Type B pancreatic cell (in vitro differentiated cells): ENCODE data around the gene PLXNA2. TPM values are rescaled to one million over a fixed set of nuclear protein-coding genes. Genes with fewer than 3 reads are reported as not detected.

Source experiments
- DNase-seq: peaks from one replicate; pipeline ENCODE4 v3.0.0; 2021; ENCODE audit warnings: mixed read lengths; ENCODE audit not compliant: unreplicated experiment; ENCODE audit errors: extremely low spot score
- H3K27ac Mint-ChIP-seq: 2 replicates; pipeline ENCODE4 v1.8.0; 2021; ENCODE audit warnings: mild to moderate bottlenecking, mixed read lengths
- H3K27me3 Mint-ChIP-seq: 2 replicates; pipeline ENCODE4 v1.8.0; 2021; ENCODE audit warnings: mixed read lengths
- H3K36me3 Mint-ChIP-seq: 2 replicates; pipeline ENCODE4 v1.8.0; 2021; ENCODE audit warnings: mixed read lengths
- H3K4me1 Mint-ChIP-seq: one replicate; pipeline ENCODE4 v1.8.0; 2021; ENCODE audit warnings: mixed read lengths; ENCODE audit not compliant: unreplicated experiment
- H3K4me3 Mint-ChIP-seq: 2 replicates; pipeline ENCODE4 v1.8.0; 2021; ENCODE audit warnings: mild to moderate bottlenecking, mixed read lengths
- H3K9me3 Mint-ChIP-seq: 2 replicates; pipeline ENCODE4 v1.8.0; 2021; ENCODE audit warnings: mixed read lengths
- CTCF ChIP-seq: fragments of 200-600 bp; sonication (generic); conservative IDR thresholded peaks from 2 replicates; pipeline ENCODE4 v1.5.0; 2021; ENCODE audit warnings: antibody characterized with exemption, mild to moderate bottlenecking
- total RNA-seq: library from RNA; stranded (reverse); gene quantifications from 2 replicates; pipeline ENCODE4 v1.2.1, GENCODE V29; 2021; ENCODE audit warnings: low replicate concordance

The PLXNA2 gene
- total RNA-seq, 1 donor from 2014 or later: 80.1 TPM

GRCh38 chr1:208145167-208145566 is 99.0 kb downstream of the PLXNA2 start:
- no peak for TF ChIP-seq CTCF
- Mint-ChIP-seq H3K27me3 (no peaks in the 10 kb centered on the region), H3K4me3 (no peak overlapping the region), H3K4me1 (peaks cover 51% of the 10 kb centered on the region), H3K27ac (no peak overlapping the region), H3K36me3 (peaks cover 15% of the 10 kb centered on the region), H3K9me3 (no peaks in the 10 kb centered on the region)
- DNase-seq: no peak

GRCh38 chr1:208142590-208143382 is 101.4 kb downstream of the PLXNA2 start:
- peaks cover 19% of the 10 kb centered on the region for H3K36me3 Mint-ChIP-seq
- peak overlapping the region; percentile 71 for H3K27ac Mint-ChIP-seq
- H3K4me1 Mint-ChIP-seq: peaks cover 53% of the 10 kb centered on the region
- peak overlapping the region; percentile 50 for H3K4me3 Mint-ChIP-seq
- no peak for DNase-seq
- no peaks in the 10 kb centered on the region for H3K27me3 Mint-ChIP-seq
- H3K9me3 Mint-ChIP-seq: no peaks in the 10 kb centered on the region
- TF ChIP-seq CTCF: no peak

GRCh38 chr1:208141610-208142192 is 102.5 kb downstream of the PLXNA2 start:
- Mint-ChIP-seq H3K4me1 (peaks cover 63% of the 10 kb centered on the region), H3K4me3 (peak overlapping the region; percentile 62), H3K27me3 (no peaks in the 10 kb centered on the region), H3K27ac (peak overlapping the region; percentile 71), H3K36me3 (peaks cover 22% of the 10 kb centered on the region), H3K9me3 (no peaks in the 10 kb centered on the region)
- DNase-seq: no peak
- TF ChIP-seq CTCF: no peak

GRCh38 chr1:208139434-208140045 is 104.6 kb downstream of the PLXNA2 start:
- TF ChIP-seq CTCF: no peak
- no peaks in the 10 kb centered on the region for H3K27me3 Mint-ChIP-seq
- H3K9me3 Mint-ChIP-seq: no peaks in the 10 kb centered on the region
- H3K36me3 Mint-ChIP-seq: peaks cover 17% of the 10 kb centered on the region
- H3K4me1 Mint-ChIP-seq: peaks cover 70% of the 10 kb centered on the region
- no peak for DNase-seq
- no peak overlapping the region for H3K27ac Mint-ChIP-seq
- H3K4me3 Mint-ChIP-seq: no peak overlapping the region

GRCh38 chr1:208137193-208137592 is 107.0 kb downstream of the PLXNA2 start:
- H3K27me3 Mint-ChIP-seq: no peaks in the 10 kb centered on the region
- no peaks in the 10 kb centered on the region for H3K9me3 Mint-ChIP-seq
- H3K4me1 Mint-ChIP-seq: peaks cover 66% of the 10 kb centered on the region
- no peak for DNase-seq
- H3K27ac Mint-ChIP-seq: no peak overlapping the region
- TF ChIP-seq CTCF: no peak
- H3K4me3 Mint-ChIP-seq: peak overlapping the region; percentile 4
- H3K36me3 Mint-ChIP-seq: peaks cover 17% of the 10 kb centered on the region
